GM19035 (cell line): ENCODE results near the gene KBTBD12.

Experiments
- ATAC-seq: cut with Tn5 transposase; IDR thresholded peaks from one replicate; pipeline ENCODE4 v1.9.1; 2021; ENCODE audit not compliant: unreplicated experiment

The KBTBD12 gene

DNA sequence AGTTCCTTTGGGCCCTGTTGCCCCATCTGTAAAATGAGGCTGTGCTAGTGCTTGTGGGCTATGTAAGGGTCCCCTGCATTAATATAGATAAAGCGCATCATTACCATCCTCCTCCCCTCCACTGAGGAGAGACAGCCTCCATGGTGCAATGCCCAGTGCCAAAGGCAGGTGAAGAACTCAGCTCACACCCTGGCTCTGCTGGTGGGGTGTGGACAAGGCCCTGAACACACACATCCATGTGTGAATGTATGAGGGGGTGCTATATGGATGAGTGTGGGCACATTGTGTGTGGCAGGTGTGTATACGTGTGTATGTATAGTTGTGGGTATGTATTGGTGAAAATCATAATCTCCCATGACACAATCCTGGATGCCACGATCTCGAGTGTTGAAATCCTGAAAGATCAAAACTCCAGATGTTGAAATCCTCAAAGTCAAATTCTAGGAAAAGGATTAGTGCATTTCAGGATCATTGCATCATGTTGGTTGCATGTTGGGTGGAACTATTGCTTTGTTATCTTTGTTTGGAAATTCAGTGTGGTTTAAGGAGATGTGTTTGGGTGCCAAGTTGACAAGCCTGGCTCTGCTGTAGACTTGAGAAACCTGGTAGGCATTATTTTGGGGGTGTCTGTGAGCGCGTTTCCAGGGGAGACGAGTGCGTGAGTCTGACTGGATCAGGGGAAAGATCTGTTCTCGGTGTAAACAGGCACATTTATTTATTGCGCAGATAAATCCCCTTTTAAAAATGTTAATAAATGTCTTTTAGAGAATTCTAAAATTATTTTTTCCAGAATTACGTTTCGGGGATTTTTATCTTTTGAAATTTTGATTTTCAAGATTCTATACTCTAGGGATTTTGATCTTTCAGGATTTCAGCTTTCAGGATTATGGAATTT, 95.2 kb downstream of the KBTBD12 start:
- no peak for ATAC-seq

DNA sequence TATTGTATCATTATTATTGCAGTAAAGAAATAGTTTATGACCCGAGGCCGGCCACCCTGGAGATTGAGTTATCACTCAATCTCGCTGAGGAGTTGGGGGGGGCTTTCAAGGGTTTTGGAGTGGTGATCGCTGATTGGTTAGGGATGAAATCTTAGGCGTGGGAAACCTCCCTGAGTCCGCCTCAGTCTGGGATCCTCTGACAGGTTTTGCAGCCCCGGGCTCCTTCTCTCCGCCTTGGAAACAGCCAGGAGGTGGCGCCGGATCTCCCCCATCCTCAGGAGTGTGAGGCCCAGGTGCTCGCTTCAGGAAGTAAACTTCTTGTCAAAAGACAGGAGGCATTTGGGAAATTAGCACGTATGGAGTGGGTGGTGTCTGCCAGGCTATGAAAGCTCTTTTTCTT, 96.1 kb downstream of the KBTBD12 start:
- no peak for ATAC-seq

DNA sequence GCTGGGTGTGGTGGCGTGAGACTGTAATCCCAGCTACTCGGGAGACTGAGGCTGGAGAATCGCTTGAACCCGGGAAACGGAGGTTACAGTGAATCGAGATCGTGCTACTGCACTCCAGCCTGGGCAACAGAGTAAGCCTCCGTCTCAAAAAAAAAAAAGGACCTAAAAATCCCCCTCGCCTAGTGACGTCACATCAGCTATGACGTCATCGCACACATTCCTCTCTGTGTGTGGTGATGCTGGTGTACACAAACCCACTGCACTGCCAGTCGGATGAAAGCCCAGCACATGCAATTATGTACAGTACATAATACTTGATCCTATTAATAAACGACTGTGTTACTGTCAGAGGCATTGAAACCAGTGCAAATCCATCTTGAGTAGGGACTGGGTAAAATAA, 97.0 kb downstream of the KBTBD12 start:
- no peak for ATAC-seq

DNA sequence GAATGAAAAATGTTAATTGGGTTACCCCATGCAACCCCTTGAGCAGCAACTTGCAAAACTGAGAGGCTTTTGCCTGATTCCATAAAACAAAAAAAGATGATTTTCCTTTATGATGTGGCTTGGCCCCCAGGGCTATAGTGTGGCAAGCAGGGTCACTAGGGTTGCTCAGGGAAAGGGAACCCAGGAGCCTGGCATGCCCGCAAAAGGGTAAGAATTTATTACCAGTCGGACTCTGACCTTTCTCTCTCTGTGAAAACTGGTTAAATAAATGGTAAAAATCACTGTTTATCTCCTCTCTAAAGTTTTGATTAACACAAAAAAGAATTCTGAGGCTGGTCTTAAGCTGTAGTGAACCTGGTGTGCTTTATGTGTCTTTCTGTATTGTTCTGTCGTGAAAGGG, 99.5 kb downstream of the KBTBD12 start:
- ATAC-seq = no peak

DNA sequence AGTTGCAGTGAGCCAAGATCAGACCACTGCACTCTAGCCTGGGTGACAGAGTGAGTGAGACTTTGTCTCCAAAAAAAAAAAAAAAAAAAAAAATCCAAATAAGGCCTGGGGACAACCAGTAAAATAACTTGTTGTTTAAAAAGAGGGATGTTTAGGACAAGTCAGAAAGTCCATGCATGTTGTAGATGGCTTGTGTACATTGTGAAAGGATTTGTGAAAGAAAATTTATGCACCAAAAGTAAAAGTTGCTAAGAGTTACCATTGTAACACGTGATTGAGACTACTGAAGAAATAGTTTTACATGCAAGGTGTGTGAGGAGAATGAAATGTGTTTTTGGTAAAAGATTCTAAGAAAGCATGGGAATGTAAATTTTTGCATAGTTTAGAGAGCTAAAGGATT, 101.5 kb downstream of the KBTBD12 start:
- ATAC-seq = no peak

DNA sequence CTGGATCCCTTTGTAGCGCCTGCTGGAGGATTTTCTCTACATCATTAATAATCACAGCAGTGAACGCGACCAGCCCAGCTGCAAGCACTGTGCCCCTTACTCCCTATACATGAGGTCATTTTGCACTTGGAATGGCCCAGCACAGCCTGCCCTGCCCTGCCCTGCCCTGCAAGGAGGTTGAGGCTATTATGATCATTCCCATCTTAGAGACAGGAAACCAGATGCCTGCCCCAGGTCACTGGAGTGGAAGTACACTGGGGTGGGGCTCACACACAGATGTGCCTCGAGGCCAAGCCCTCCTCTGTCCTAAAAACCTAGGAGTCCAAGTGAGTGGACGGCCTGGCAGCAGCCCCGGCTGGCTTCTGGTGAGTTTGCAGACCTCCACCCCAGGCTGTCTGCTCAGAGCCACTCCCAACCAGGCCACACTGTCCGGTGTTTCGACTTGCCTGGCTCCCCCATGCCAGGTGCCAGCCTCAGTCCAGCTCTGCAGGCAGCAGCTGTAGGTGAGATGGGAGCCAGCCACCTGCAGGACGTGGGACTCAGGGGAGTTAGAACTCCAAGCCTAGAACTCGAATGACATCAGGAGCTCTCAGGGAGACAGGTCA, 106.8 kb downstream of the KBTBD12 start:
- no peak for ATAC-seq

DNA sequence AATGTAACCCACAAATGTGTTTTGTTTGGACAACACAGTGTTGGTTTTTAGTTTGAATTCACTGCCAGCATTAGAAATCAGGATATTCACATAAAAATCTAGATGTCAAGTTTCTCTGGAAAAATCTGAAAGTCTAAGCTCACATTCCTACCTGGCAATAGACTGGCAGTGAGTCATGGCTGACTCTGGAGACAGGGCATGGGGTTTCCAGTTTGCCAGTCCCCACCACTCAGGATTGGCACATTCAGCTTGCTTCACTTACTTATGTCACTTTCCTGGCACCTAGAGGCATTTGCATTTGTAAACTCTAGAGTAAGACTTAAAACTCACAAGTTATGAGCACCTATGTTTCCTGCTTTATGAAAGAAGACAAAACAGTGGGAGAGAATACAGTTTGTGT, 118.1 kb downstream of the KBTBD12 start:
- no peak for ATAC-seq

DNA sequence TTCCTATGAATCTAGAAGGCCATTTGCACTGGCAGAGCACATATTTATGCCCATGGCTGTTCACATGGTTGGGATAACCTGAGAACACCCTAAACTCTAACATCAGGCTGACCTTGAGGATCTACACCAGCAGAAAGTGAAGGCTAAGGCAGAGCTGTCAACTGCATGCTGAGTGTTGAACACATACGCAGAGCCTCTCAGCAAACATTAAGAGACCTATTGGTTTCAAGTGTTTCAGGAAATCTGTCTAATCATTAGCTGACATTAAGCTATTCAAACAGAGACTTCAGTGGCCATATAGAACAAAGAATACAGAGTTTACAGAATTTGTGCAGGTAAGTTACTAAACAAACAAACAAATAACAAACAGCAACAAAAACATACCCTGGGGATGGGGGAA, 121.1 kb downstream of the KBTBD12 start:
- no peak for ATAC-seq
